K562 (cell line): ENCODE data around the gene NDUFS3. TPM values are rescaled to one million over a fixed set of nuclear protein-coding genes. Genes with fewer than 3 reads are reported as not detected.

ENCODE experiments used
- ELK1 ChIP-seq: sonication (generic); formaldehyde crosslinking; IDR thresholded peaks from 2 replicates; pipeline ENCODE4 v1.8.1; 2022; ENCODE audit warnings: missing genetic modification reagents
- HIVEP1 ChIP-seq: fragments of 250-450 bp; sonication (Bioruptor Pico); IDR thresholded peaks from 2 replicates; pipeline ENCODE4 v1.4.0; 2020; ENCODE audit warnings: mild to moderate bottlenecking
- NBN ChIP-seq: fragments of 450-650 bp; IDR thresholded peaks from 2 replicates; pipeline ENCODE4 v1.6.1; 2016; ENCODE audit warnings: low read depth, mild to moderate bottlenecking
- NCOA1 ChIP-seq: fragments of 450-650 bp; IDR thresholded peaks from 2 replicates; pipeline ENCODE4 v1.6.1; 2016; ENCODE audit warnings: low read depth
- NFIX ChIP-seq: fragments of 250-450 bp; sonication (Bioruptor Pico); IDR thresholded peaks from 2 replicates; pipeline ENCODE4 v1.4.0; 2020; ENCODE audit warnings: low read depth, mild to moderate bottlenecking, moderate library complexity
- NR2C1 ChIP-seq, 2 experiments: fragments of 450-650 bp; IDR thresholded peaks; 2 replicates each; pipeline ENCODE4 v1.6.1; 2017; ENCODE audit warnings: mild to moderate bottlenecking in 2 of 2, antibody characterized with exemption in 1 of 2, inconsistent platforms in 1 of 2, missing compliant biosample characterization in 1 of 2, missing genetic modification characterization in 1 of 2
- NR2F6 ChIP-seq: fragments of 450-650 bp; formaldehyde crosslinking; IDR thresholded peaks from 2 replicates; pipeline ENCODE4 v1.4.0; 2020; ENCODE audit warnings: mild to moderate bottlenecking
- PHB ChIP-seq: fragments of 250-450 bp; sonication (Bioruptor Pico); IDR thresholded peaks from 2 replicates; pipeline ENCODE4 v1.5.0; 2021
- PHF20 ChIP-seq: fragments of 450-650 bp; IDR thresholded peaks from 2 replicates; pipeline ENCODE4 v1.6.1; 2018; ENCODE audit not compliant: partially characterized antibody
- POLR2B ChIP-seq: fragments of 450-650 bp; IDR thresholded peaks from 2 replicates; pipeline ENCODE4 v1.6.1; 2018; ENCODE audit warnings: low read depth; ENCODE audit not compliant: partially characterized antibody
- RB1 ChIP-seq: fragments of 450-650 bp; IDR thresholded peaks from 2 replicates; pipeline ENCODE4 v1.6.1; 2017; ENCODE audit warnings: low read depth, mild to moderate bottlenecking
- SMAD2 ChIP-seq: fragments of 150-350 bp; IDR thresholded peaks from 2 replicates; pipeline ENCODE4 v1.6.1; 2014; ENCODE audit warnings: low read depth, mild to moderate bottlenecking, low read length
- SMC3 ChIP-seq: conservative IDR thresholded peaks from 2 replicates; pipeline ENCODE4 v1.6.1; 2011; ENCODE audit warnings: low read depth, low read length, improper control_type of control experiment; ENCODE audit not compliant: insufficient read depth
- THRB ChIP-seq: fragments of 450-650 bp; formaldehyde crosslinking; conservative IDR thresholded peaks from 2 replicates; pipeline ENCODE4 v1.4.0; 2022; ENCODE audit warnings: mild to moderate bottlenecking, missing genetic modification characterization
- XRCC5 ChIP-seq: fragments of 200-400 bp; formaldehyde crosslinking; IDR thresholded peaks from 2 replicates; pipeline ENCODE4 v1.6.1; 2017; ENCODE audit warnings: low read depth, mild to moderate bottlenecking, low read length
- ZBTB8A ChIP-seq: fragments of 450-650 bp; IDR thresholded peaks from 2 replicates; pipeline ENCODE4 v1.6.1; 2018; ENCODE audit warnings: mild to moderate bottlenecking, moderate library complexity; ENCODE audit not compliant: partially characterized antibody
- ZNF263 ChIP-seq: sonication (generic); formaldehyde crosslinking; IDR thresholded peaks from 2 replicates; pipeline ENCODE4 v1.8.0; 2022; ENCODE audit warnings: mild to moderate bottlenecking, missing genetic modification reagents, borderline replicate concordance
- ZNF589 ChIP-seq: fragments of 200-800 bp; sonication (Bioruptor generic); IDR thresholded peaks from 2 replicates; pipeline ENCODE4 v1.6.1; 2016; ENCODE audit warnings: low read depth, missing genetic modification characterization, missing compliant biosample characterization
- polyA plus RNA-seq, 8 experiments: library from polyadenylated mRNA; depleted of rRNA in 4 of 8; stranded (reverse) in 5 of 8; unstranded in 3 of 8; fragments of >200 nt; fragmentation: Nextera tagmentation in 2 of 8; fragmentation: Illumina TruSeq in 1 of 8; extraction: Ambion mirVana in 2 of 8; extraction: Trizol in 1 of 8; gene quantifications; 2 replicates each; pipeline versions ENCODE4 v1.2.1 to v1.2.3, GENCODE V29; 2011 to 2014; ENCODE audit warnings: inconsistent platforms in 1 of 8, missing spikeins in 1 of 8
- total RNA-seq, 7 experiments: library from RNA; depleted of rRNA in 6 of 7; stranded (reverse); fragments of >200 nt in 6 of 7; fragmentation: Illumina TruSeq in 2 of 7; extraction: Trizol in 2 of 7; gene quantifications; 2 replicates each; pipeline versions ENCODE4 v1.2.1 to v1.2.3, GENCODE V29; 2011 to 2021; ENCODE audit warnings: low replicate concordance in 1 of 7

NDUFS3 gene
- total and polyA plus RNA-seq, 9 of the 15 experiments (the other 6 are each of a cell fraction or from before 2014, with no cell fraction given) = 38.7 to 341 (median 194) TPM

GRCh38 chr11:47565340-47566148 lies 13.3 kb upstream of the NDUFS3 start, which contains the start of gene PTPMT1 (continued):
- TF ChIP-seq ZNF263 (no peak), THRB (CRISPR knock-in tag) (no peak), NFIX (CRISPR knock-in tag) (no peak), XRCC5 (no peak), ZNF589 (0 out of 2 replicates have a peak, but pooled peaks have one; percentile 2), POLR2B (peak; percentile 56), RB1 (peak; percentile 91), HIVEP1 (CRISPR knock-in tag) (no peak), NCOA1 (no peak), PHB (no peak), ZBTB8A (no peak), SMC3 (no peak), PHF20 (peak; percentile 50), NR2F6 (CRISPR knock-in tag) (no peak), SMAD2 (no peak), NBN (0 out of 2 replicates have a peak, but pooled peaks have one; percentile 34), ELK1 (CRISPR knock-in tag) (no peak), NR2C1 (IDR thresholded peaks at IDR 0.05) (no peak), NR2C1 (tag; IDR thresholded peaks at IDR 0.05) (no peak)
